ENCODE measurements around the gene COX18.

DNA sequence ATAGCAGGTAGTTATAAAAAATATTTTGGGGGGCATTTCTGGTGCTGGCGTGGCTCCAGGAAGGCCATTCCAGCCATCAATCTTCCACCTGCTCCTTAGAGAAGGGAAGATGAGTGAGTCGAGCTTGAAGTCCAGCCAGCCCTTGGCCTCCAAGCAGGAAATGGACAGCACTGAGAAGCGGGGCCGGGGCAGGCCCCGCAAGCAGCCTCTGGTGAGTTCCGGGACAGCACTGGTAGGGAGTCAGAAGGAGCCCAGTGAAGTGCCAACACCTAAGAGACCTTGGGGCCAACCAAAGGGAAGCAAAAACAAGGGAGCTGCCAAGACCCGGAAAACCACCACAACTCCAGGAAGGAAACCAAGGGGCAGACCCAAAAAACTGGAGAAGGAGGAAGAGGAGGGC is 29.2 kb upstream of the COX18 start:
- TF ChIP-seq, protein P1, sequence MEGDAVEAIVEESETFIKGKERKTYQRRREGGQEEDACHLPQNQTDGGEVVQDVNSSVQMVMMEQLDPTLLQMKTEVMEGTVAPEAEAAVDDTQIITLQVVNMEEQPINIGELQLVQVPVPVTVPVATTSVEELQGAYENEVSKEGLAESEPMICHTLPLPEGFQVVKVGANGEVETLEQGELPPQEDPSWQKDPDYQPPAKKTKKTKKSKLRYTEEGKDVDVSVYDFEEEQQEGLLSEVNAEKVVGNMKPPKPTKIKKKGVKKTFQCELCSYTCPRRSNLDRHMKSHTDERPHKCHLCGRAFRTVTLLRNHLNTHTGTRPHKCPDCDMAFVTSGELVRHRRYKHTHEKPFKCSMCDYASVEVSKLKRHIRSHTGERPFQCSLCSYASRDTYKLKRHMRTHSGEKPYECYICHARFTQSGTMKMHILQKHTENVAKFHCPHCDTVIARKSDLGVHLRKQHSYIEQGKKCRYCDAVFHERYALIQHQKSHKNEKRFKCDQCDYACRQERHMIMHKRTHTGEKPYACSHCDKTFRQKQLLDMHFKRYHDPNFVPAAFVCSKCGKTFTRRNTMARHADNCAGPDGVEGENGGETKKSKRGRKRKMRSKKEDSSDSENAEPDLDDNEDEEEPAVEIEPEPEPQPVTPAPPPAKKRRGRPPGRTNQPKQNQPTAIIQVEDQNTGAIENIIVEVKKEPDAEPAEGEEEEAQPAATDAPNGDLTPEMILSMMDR (conservative IDR thresholded peaks at IDR 0.05 in 1 of 2, IDR thresholded peaks at IDR 0.05 in 1 of 2; ENCODE audit: extremely low read depth in 1 of 2, insufficient read depth in 1 of 2, low read depth in 1 of 2, low read length in 2 of 2): no peak
- no peak for TF ChIP-seq EZH2 (IDR thresholded peaks at IDR 0.05; ENCODE audit: borderline replicate concordance, low read length)
